ENCODE data around the gene ARHGAP31. TPM values are rescaled to one million over a fixed set of nuclear protein-coding genes. Genes with fewer than 3 reads are reported as not detected.
A peak's percentile ranks its signal among the peaks of the same experiment; 100 is the strongest.

Gene ARHGAP31
- not detected in 2 replicates for polyA plus RNA-seq
- polyA minus RNA-seq: not detected in 2 replicates

GRCh38 chr3:119293871-119294695 lies at the start of gene ARHGAP31:
ARHGAP31 (plus strand) TSS chr3:119294383; CDS start chr3:119294905, 522 bp downstream.
- Histone ChIP-seq H3K27ac (ENCODE audit: low read length) (no peak within 1 kb of the TSS), H2AFZ (ENCODE audit: low read depth, low read length) (peak within 1 kb of the TSS; percentile 10), H3K9me2 (ENCODE audit: insufficient read depth, low read length) (no peaks in the 10 kb centered on the region), H3K9ac (ENCODE audit: low read length) (peak within 1 kb of the TSS; percentile 21), H3K4me3 (ENCODE audit: low read length) (peak within 1 kb of the TSS; percentile 68), H4K20me1 (ENCODE audit: insufficient read depth) (no peaks in the 10 kb centered on the region), H3K9me3 (ENCODE audit: low read length) (no peaks in the 10 kb centered on the region), H3K79me2 (replicated peaks; ENCODE audit: insufficient read depth, low read length) (no peaks in the 10 kb centered on the region), H3K27me3 (ENCODE audit: insufficient read depth, low read depth, low read length) (peaks cover 42% of the 10 kb centered on the region), H3F3A (ENCODE audit: insufficient read depth, low read length, poor library complexity, severe bottlenecking) (no peaks in the 10 kb centered on the region), H3K36me3 (ENCODE audit: insufficient read depth, low read length) (no peaks in the 10 kb centered on the region), H3K4me2 (ENCODE audit: low read length) (peak within 1 kb of the TSS; percentile 62)
- TF ChIP-seq EZH2 (IDR thresholded peaks at IDR 0.05; ENCODE audit: borderline replicate concordance, insufficient read depth, low read length, poor library complexity, severe bottlenecking) (peak; percentile 43), EP300 (conservative IDR thresholded peaks at IDR 0.05; ENCODE audit: poor library complexity, severe bottlenecking) (no peak), REST (IDR thresholded peaks at IDR 0.05; ENCODE audit: borderline replicate concordance) (peak; percentile 23)

- Histone ChIP-seq H3K27ac (ENCODE audit: low read length) (no peak overlapping the region), H3F3A (ENCODE audit: insufficient read depth, low read length, poor library complexity, severe bottlenecking) (no peaks in the 10 kb centered on the region), H3K27me3 (ENCODE audit: insufficient read depth, low read depth, low read length) (no peaks in the 10 kb centered on the region), H3K4me2 (ENCODE audit: low read length) (no peak overlapping the region), H3K9me3 (ENCODE audit: low read length) (no peaks in the 10 kb centered on the region), H3K79me2 (replicated peaks; ENCODE audit: insufficient read depth, low read length) (no peaks in the 10 kb centered on the region), H2AFZ (ENCODE audit: low read depth, low read length) (no peak overlapping the region), H3K4me3 (ENCODE audit: low read length) (no peak overlapping the region), H3K9ac (ENCODE audit: low read length) (no peak overlapping the region), H3K9me2 (ENCODE audit: insufficient read depth, low read length) (no peaks in the 10 kb centered on the region), H3K36me3 (ENCODE audit: insufficient read depth, low read length) (no peaks in the 10 kb centered on the region), H4K20me1 (ENCODE audit: insufficient read depth) (no peaks in the 10 kb centered on the region)
- no peak for TF ChIP-seq SMC3 (conservative IDR thresholded peaks at IDR 0.05; ENCODE audit: poor library complexity)
- no peak for TF ChIP-seq POLR2AphosphoS5 (IDR thresholded peaks at IDR 0.05)
- TF ChIP-seq CTCF (IDR thresholded peaks at IDR 0.05; ENCODE audit: poor library complexity, severe bottlenecking): no peak
- TF ChIP-seq RAD21 (conservative IDR thresholded peaks at IDR 0.05): no peak
- no peak for TF ChIP-seq EP300 (conservative IDR thresholded peaks at IDR 0.05; ENCODE audit: poor library complexity, severe bottlenecking)
- TF ChIP-seq REST (IDR thresholded peaks at IDR 0.05; ENCODE audit: borderline replicate concordance): no peak
- no peak for TF ChIP-seq MXI1 (conservative IDR thresholded peaks at IDR 0.05; ENCODE audit: poor library complexity, severe bottlenecking)
- no peak for TF ChIP-seq TAF1 (IDR thresholded peaks at IDR 0.05; ENCODE audit: low read depth)
- TF ChIP-seq EZH2 (IDR thresholded peaks at IDR 0.05; ENCODE audit: borderline replicate concordance, insufficient read depth, low read length, poor library complexity, severe bottlenecking): no peak
These were observed 48.4 kb upstream of the ARHGAP31 start for GRCh38 chr3:119245778-119246177.

Measured in neural cell (in vitro differentiated cells).